Measurements from ENCODE around the gene DENND1A. TPM values are rescaled to one million over a fixed set of nuclear protein-coding genes. Genes with fewer than 3 reads are reported as not detected.

DENND1A gene
- total RNA-seq, 1 experiment from 2014 or later = 45.3 TPM

Other genes starting within 250 kb of the DENND1A start
- 31.6 and 36.9 TPM in 2 replicates for gene LHX2, start 81.6 kb upstream of the DENND1A start, total RNA-seq (2014; rRNA removed; shearing (Covaris generic))